Thyroid gland (tissue), 4 donors: ENCODE results near the gene OR8D2. TPM values are rescaled to one million over a fixed set of nuclear protein-coding genes. Genes with fewer than 3 reads are reported as not detected.
"Not testable (repeated sequence)": the region's sequence is repeated elsewhere in the genome, so short reads cannot be mapped to it uniquely, and the experiment has no call there.

Experiments used
- DNase-seq, 2 donors: peaks; one replicate each; pipeline ENCODE4 v3.0.0-alpha.2; 2019
- H3K27ac ChIP-seq, 3 donors: fragments of 200-600 bp; sonication (generic); 1 replicate in 2 of 3; 2 replicates in 1 of 3; pipeline ENCODE4 v1.5.1; 2016 to 2019; ENCODE audit warnings: mild to moderate bottlenecking in 1 of 3, moderate library complexity in 1 of 3
- H3K27me3 ChIP-seq: fragments of 200-600 bp; sonication (generic); one replicate; pipeline ENCODE4 v1.5.1; 2019
- H3K36me3 ChIP-seq, 2 donors: fragments of 200-600 bp; sonication (generic); one replicate each; pipeline ENCODE4 v1.5.1; 2016 to 2019
- H3K4me1 ChIP-seq, 2 donors: fragments of 200-600 bp; sonication (generic); one replicate each; pipeline ENCODE4 v1.5.1; 2017 to 2019
- H3K4me3 ChIP-seq, 3 donors: fragments of 200-600 bp; sonication (generic); replicated peaks in 1 of 3; 1 replicate in 2 of 3; 2 replicates in 1 of 3; pipeline ENCODE4 v1.5.1; 2016; ENCODE audit warnings: mild to moderate bottlenecking in 1 of 3
- H3K9me3 ChIP-seq: fragments of 200-600 bp; sonication (generic); one replicate; pipeline ENCODE4 v1.5.1; 2017
- POLR2A ChIP-seq, 2 donors: fragments of 450-650 bp; IDR thresholded peaks; one replicate each; pipeline ENCODE4 v1.6.1; 2017; ENCODE audit warnings: antibody characterized with exemption in 2 of 2, mild to moderate bottlenecking in 2 of 2, moderate library complexity in 1 of 2
- WGBS, 2 donors: methylation state at CpG; one replicate each; pipeline ENCODE4 v1.1.5; 2017; 5-methylcytosine and 5-hydroxymethylcytosine counted together
- intact Hi-C: fragments of 100-400 bp; cut with DNase I; formaldehyde crosslinking; loops from one replicate; pipeline ENCODE4 v1.15.1; 2023
- total RNA-seq, 4 donors: library from RNA; depleted of rRNA; stranded (reverse); fragments of >200 nt; gene quantifications; one replicate each; pipeline ENCODE4 v1.2.3, GENCODE V29; 2016
- TF ChIP-seq, protein P1 (sequence below), 6 experiments: fragments of 200-600 bp in 3 of 6; fragments of 450-650 bp in 3 of 6; sonication (generic) in 3 of 6; IDR thresholded peaks; one replicate each; pipeline ENCODE4 v1.5.1; 2016 to 2019; ENCODE audit warnings: antibody characterized with exemption in 6 of 6, mild to moderate bottlenecking in 2 of 6, inconsistent platforms in 1 of 6, moderate library complexity in 1 of 6

The OR8D2 gene
- total RNA-seq, 4 donors from 2014 or later = not detected

DNA sequence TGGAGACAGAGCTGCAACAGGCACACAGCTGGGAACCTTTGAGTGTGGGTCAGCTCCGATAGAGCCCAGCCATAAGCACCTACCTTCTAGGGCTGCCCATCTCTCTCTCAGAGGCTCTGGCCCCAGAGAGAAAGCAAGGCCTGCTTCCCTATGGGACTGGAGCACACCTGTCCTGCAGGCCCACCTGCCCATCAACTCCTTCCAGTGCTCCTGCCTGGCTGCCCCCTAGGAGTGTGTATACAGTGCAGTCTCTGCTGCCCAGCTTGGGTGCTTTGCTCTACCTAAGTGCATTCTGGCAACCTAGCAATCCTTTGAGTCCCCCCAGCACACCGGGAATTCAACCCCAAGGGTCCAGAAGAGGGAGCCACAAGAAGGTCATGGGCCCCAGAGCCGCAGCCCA, 42.8 kb downstream of the OR8D2 start:
- Histone ChIP-seq H3K4me1 (no peaks in the 10 kb centered on the region), H3K4me3 (no peak overlapping the region), H3K36me3 (no peaks in the 10 kb centered on the region), H3K27me3 (no peaks in the 10 kb centered on the region), H3K9me3 (no peaks in the 10 kb centered on the region), H3K27ac (no peak overlapping the region)
- TF ChIP-seq POLR2A (IDR thresholded peaks at IDR 0.05) = no peak
- TF ChIP-seq, protein P1, sequence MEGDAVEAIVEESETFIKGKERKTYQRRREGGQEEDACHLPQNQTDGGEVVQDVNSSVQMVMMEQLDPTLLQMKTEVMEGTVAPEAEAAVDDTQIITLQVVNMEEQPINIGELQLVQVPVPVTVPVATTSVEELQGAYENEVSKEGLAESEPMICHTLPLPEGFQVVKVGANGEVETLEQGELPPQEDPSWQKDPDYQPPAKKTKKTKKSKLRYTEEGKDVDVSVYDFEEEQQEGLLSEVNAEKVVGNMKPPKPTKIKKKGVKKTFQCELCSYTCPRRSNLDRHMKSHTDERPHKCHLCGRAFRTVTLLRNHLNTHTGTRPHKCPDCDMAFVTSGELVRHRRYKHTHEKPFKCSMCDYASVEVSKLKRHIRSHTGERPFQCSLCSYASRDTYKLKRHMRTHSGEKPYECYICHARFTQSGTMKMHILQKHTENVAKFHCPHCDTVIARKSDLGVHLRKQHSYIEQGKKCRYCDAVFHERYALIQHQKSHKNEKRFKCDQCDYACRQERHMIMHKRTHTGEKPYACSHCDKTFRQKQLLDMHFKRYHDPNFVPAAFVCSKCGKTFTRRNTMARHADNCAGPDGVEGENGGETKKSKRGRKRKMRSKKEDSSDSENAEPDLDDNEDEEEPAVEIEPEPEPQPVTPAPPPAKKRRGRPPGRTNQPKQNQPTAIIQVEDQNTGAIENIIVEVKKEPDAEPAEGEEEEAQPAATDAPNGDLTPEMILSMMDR (IDR thresholded peaks at IDR 0.05) = no peak
- no peak for DNase-seq
- 77 to 94% methylated on average over 2 to 3 of the region's 3 CpGs for WGBS, 2 donors
- intact Hi-C loops = no loop called here

DNA sequence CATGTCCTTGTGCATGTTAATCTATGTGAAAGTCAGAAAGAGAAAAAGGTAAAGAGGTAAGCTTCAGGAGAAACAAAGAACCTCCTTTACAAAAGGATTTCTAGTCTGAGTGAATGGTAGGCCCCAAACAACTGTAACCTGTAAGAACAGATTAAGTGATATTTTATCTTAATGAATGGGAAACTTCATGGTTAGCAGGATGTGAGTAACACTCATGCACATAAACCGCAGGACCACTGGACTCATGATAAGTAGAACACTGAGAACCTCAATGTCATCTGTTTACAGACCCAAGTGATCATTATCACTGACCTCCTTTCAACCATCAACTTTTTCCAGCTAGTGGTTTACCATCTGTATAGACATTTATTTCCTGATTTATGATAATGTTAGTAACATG, 43.9 kb downstream of the OR8D2 start:
- H3K4me1 ChIP-seq = no peaks in the 10 kb centered on the region
- H3K27ac ChIP-seq = no peak overlapping the region
- no peaks in the 10 kb centered on the region for H3K36me3 ChIP-seq
- intact Hi-C loops = no loop called here
- no peak overlapping the region for H3K4me3 ChIP-seq
- no peaks in the 10 kb centered on the region for H3K27me3 ChIP-seq
- no peaks in the 10 kb centered on the region for H3K9me3 ChIP-seq
- TF ChIP-seq, protein P1 (IDR thresholded peaks at IDR 0.05) = no peak
- no peak for TF ChIP-seq POLR2A (IDR thresholded peaks at IDR 0.05)
- no peak for DNase-seq
- 76 to 77% methylated on average over 1 of the region's 1 CpG for WGBS, 2 donors

DNA sequence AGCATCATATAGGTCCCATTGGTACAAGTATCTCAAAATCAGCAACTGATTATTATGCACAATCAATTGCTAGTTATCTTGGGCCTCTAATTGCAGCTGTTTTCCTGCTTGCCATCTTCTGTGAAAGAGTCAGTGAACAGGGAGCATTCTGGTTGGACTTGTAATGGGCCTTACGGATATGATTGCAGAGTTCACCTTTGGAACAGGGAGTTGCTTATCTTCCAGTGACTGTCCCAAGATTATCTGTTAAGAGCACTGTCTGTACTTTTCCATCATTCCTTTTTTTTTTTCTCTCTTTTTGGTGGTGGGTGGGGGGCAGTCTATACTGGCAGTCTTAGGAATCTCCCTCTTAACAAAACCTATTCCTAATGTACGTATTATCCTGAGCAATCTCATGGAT, 46.0 kb downstream of the OR8D2 start:
- Histone ChIP-seq H3K27me3 (no peaks in the 10 kb centered on the region), H3K36me3 (no peaks in the 10 kb centered on the region), H3K9me3 (no peaks in the 10 kb centered on the region), H3K4me3 (no peak overlapping the region), H3K27ac (no peak overlapping the region), H3K4me1 (no peaks in the 10 kb centered on the region)
- intact Hi-C loops = no loop called here
- 89 to 93% methylated on average over 2 of the region's 2 CpGs for WGBS, 2 donors
- no peak for TF ChIP-seq POLR2A (IDR thresholded peaks at IDR 0.05)
- TF ChIP-seq, protein P1 (IDR thresholded peaks at IDR 0.05) = no peak
- no peak for DNase-seq

DNA sequence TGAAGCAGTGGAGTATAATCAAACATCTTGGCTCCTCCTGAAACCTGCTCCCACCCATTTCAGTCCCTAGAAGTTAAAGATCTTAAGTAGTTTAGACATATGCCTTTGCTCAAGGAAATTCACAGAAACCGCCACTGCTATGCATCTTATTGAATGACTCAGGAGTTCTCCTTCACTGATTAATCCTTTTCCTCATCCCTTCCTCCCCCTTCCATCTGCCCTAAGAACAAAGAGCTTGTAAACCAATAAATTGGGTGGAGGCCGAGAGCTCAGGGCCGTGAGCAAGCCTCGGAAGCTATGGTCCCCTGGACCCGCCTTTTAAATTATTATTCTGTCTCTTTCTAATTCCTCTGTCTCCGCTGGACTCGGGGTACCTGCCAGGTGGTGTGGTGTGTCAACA, 49.1 kb downstream of the OR8D2 start:
- 64 to 69% methylated on average over 7 of the region's 7 CpGs for WGBS, 2 donors
- H3K36me3 ChIP-seq, H3K27ac ChIP-seq, intact Hi-C loops, H3K4me1 ChIP-seq, H3K4me3 ChIP-seq, H3K9me3 ChIP-seq, DNase-seq, H3K27me3 ChIP-seq: not testable (repeated sequence)

Other genes starting within 250 kb of the OR8D2 start
- 10 to 100 TPM; 19.5 to 23.5 (median 21.3) TPM for gene VWA5A, start 204.7 kb downstream of the OR8D2 start, total RNA-seq
- not detected for gene OR10D3, start 136.9 kb downstream of the OR8D2 start, total RNA-seq
- gene OR8G1, start 79.1 kb downstream of the OR8D2 start, total RNA-seq = not detected
- gene OR8G5, start 63.8 kb downstream of the OR8D2 start, total RNA-seq = not detected
- gene OR8D1, start 6.2 kb downstream of the OR8D2 start, total RNA-seq = not detected
- gene OR8B2, start 64.3 kb upstream of the OR8D2 start, total RNA-seq = not detected
- not detected for gene OR8B3, start 78.8 kb upstream of the OR8D2 start, total RNA-seq
- gene OR8B4, start 104.7 kb upstream of the OR8D2 start, total RNA-seq = not detected
- gene OR8B8, start 125.5 kb upstream of the OR8D2 start, total RNA-seq = not detected
- gene OR8B12, start 223.5 kb upstream of the OR8D2 start, total RNA-seq = not detected
- gene OR8A1, start 249.8 kb upstream of the OR8D2 start, total RNA-seq = not detected